Stromal cell of bone marrow (primary cell): ENCODE data around the gene PCDHB6.
"Not testable (repeated sequence)": the region's sequence is repeated elsewhere in the genome, so short reads cannot be mapped to it uniquely, and the experiment has no call there.

Experiments used
- DNase-seq: peaks from one replicate; pipeline ENCODE4 v3.0.0-alpha.2; 2012; ENCODE audit warnings: low read depth

PCDHB6 gene

GRCh38 chr5:141149812-141150211 is at the start of gene PCDHB6:
TSS of gene PCDHB6 (plus strand) at chr5:141150057. CDS start at chr5:141150258, 201 bp downstream.
- DNase-seq: peak; percentile 5

DNA sequence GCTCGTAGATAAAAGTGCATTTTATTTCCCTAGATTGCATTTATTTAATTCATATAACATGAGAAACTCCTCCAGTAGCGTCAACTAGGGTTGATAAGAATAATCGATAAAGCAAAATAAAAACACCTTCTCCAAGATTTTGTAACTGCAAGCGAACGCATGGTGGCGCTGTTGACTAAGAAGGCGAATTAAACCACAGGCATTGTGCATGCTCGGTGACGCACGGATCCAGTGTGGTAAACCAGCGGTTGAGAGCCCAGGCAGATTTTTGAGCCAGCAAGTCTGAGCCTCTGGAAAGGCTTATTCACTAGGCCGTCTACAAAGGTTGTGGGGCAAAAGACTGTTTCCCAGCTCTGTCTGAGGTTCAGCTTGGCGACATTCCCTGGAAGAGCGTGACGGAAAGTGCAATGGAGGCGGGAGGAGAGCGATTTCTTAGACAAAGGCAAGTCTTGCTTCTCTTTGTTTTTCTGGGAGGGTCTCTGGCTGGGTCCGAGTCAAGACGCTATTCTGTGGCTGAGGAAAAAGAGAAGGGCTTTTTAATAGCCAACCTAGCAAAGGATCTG is 49.5 kb upstream of the PCDHB6 start, which contains the start of gene PCDHB3:
Gene PCDHB3 (plus strand): TSS at position 231 of the 563 bp plus-strand sequence. CDS start 177 bp downstream, at position 408.
- peak; percentile 23 for DNase-seq

GRCh38 chr5:141101059-141101458 is 48.8 kb upstream of the PCDHB6 start:
- DNase-seq: no peak

- DNase-seq: not testable (repeated sequence)
These were observed 47.8 kb upstream of the PCDHB6 start for GRCh38 chr5:141102070-141102469.

DNA sequence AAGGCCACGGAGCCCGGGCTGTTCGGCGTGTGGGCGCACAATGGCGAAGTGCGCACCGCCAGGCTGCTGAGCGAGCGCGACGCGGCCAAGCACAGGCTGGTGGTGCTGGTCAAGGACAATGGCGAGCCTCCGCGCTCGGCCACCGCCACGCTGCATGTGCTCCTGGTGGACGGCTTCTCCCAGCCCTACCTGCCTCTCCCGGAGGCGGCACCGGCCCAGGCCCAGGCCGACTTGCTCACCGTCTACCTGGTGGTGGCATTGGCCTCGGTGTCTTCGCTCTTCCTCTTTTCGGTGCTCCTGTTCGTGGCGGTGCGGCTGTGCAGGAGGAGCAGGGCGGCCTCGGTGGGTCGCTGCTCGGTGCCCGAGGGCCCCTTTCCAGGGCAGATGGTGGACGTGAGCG is 47.4 kb upstream of the PCDHB6 start:
- DNase-seq: not testable (repeated sequence)

DNA sequence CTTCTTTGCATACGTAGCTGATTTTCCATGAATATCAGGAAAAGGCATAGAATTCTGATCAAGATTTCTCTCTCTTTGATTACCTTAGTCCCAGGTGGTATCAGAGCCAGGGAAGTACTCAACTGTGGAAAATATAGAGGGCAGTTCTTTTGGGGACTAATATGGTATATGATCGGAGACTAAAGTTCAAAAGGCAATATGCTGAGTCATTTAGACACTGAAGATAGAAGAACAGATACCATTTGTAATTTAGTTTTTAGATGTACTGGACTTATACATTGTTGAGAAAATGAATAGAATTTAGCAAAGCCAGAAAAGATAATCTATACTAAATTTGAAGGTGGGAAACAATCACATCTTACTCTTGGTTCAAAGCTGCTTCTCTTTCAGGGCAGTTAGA is 44.5 kb upstream of the PCDHB6 start:
- DNase-seq: no peak

- DNase-seq: no peak
These were observed 30.6 kb upstream of the PCDHB6 start for GRCh38 chr5:141119250-141119649.

GRCh38 chr5:141121563-141121962 is 28.3 kb upstream of the PCDHB6 start, which contains the start of gene PCDHB4:
TSS of gene PCDHB4 (plus strand) at chr5:141121818. CDS start at chr5:141121999, 181 bp downstream.
- peak; percentile 7 for DNase-seq

DNA sequence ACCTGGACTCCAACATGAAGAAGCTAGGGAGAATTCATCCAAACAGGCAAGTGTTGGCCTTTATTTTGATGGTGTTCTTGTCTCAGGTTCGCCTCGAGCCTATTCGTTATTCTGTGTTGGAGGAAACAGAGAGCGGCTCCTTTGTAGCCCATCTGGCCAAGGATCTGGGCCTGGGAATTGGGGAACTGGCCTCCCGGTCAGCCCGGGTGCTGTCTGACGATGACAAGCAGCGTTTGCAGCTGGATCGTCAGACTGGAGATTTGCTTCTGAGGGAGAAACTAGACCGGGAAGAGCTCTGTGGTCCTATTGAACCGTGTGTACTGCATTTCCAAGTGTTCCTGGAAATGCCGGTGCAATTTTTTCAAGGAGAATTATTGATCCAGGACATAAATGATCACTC is 27.9 kb upstream of the PCDHB6 start:
- no peak for DNase-seq

DNA sequence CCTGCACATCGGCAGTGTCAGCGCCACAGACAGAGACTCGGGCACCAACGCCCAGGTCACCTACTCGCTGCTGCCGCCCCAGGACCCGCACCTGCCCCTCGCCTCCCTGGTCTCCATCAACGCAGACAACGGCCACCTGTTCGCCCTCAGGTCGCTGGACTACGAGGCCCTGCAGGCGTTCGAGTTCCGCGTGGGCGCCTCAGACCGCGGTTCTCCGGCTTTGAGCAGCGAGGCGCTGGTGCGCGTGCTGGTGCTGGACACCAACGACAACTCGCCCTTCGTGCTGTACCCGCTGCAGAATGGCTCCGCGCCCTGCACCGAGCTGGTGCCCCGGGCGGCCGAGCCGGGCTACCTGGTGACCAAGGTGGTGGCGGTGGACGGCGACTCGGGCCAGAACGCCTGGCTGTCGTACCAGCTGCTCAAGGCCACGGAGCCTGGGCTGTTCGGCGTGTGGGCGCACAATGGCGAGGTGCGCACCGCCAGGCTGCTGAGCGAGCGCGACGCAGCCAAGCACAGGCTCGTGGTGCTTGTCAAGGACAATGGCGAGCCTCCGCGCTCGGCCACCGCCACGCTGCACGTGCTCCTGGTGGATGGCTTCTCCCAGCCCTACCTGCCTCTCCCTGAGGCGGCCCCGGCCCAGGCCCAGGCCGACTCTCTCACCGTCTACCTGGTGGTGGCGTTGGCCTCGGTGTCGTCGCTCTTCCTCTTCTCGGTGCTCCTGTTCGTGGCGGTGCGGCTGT is 26.3 kb upstream of the PCDHB6 start:
- not testable (repeated sequence) for DNase-seq

GRCh38 chr5:141127305-141127704 is 22.6 kb upstream of the PCDHB6 start:
- no peak for DNase-seq

DNA sequence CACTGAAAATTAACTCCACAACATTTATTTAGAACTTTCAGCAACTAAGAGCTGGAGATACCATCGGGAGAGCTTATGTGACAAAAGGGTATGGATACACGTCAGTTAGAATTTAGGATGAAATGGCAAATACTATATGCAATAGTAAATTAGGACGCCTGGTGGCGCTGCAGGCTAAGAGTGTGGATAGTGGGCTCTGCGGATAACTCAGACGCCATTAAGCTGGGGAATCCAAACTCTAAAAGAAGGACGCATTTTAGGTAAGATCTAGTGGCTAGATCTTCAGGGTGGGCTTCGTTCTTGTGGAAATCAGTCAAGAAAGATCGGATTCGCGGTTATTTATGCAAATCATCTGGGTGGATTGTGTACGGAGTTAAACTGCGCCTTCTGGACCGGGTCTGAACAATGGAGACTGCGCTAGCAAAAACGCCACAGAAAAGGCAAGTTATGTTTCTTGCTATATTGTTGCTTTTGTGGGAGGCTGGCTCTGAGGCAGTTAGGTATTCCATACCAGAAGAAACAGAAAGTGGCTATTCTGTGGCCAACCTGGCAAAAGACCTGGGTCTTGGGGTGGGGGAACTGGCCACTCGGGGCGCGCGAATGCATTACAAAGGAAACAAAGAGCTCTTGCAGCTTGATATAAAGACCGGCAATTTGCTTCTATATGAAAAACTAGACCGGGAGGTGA is 14.7 kb upstream of the PCDHB6 start, which contains the start of gene PCDHB5:
Gene PCDHB5 (plus strand): TSS at position 177 of the 688 bp plus-strand sequence. CDS start 229 bp downstream, at position 406.
- peak; percentile 5 for DNase-seq

- DNase-seq: no peak
These were observed 14.1 kb upstream of the PCDHB6 start for GRCh38 chr5:141135718-141136266.

GRCh38 chr5:141137346-141137745 is 12.5 kb upstream of the PCDHB6 start:
- not testable (repeated sequence) for DNase-seq

DNA sequence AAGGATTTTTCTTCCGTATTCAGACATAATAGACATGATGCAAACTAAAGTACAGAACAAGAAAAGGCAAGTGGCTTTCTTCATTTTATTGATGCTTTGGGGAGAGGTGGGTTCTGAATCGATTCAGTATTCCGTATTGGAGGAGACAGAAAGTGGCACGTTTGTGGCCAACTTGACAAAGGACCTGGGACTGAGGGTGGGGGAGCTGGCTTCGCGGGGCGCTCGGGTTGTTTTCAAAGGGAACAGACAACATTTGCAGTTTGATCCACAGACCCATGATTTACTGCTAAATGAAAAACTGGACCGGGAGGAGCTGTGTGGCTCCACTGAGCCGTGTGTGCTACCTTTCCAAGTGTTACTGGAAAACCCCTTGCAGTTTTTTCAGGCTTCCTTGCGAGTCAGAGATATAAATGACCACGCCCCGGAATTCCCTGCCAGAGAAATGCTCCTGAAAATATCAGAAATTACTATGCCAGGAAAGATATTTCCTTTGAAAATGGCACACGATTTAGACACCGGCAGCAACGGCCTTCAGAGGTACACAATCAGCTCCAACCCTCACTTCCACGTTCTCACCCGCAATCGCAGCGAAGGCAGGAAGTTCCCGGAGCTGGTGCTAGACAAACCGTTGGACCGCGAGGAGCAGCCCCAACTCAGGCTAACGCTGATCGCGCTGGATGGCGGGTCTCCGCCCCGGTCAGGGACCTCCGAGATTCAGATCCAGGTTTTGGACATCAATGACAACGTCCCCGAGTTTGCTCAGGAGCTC is 551 bp downstream of the PCDHB6 start:
- no peak for DNase-seq

GRCh38 chr5:141150993-141151325 is 1.1 kb downstream of the PCDHB6 start:
- no peak for DNase-seq

- not testable (repeated sequence) for DNase-seq
These were observed 1.8 kb downstream of the PCDHB6 start for GRCh38 chr5:141151632-141152031.

DNA sequence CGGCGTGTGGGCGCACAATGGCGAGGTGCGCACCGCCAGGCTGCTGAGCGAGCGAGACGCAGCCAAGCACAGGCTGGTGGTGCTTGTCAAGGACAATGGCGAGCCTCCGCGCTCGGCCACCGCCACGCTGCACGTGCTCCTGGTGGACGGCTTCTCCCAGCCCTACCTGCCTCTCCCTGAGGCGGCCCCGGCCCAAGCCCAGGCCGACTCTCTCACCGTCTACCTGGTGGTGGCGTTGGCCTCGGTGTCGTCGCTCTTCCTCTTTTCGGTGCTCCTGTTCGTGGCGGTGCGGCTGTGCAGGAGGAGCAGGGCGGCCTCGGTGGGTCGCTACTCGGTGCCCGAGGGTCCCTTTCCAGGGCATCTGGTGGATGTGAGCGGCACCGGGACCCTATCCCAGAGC is 2.2 kb downstream of the PCDHB6 start:
- DNase-seq: not testable (repeated sequence)

- DNase-seq: no peak
These were observed 5.9 kb downstream of the PCDHB6 start for GRCh38 chr5:141155540-141156374.

DNA sequence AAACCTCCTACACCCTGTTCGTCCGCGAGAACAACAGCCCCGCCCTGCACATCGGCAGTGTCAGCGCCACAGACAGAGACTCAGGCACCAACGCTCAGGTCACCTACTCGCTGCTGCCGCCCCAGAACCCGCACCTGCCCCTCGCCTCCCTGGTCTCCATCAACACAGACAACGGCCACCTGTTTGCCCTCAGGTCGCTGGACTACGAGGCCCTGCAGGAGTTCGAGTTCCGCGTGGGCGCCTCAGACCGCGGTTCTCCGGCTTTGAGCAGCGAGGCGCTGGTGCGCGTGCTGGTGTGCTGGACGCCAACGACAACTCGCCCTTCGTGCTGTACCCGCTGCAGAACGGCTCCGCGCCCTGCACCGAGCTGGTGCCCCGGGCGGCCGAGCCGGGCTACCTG is 7.5 kb downstream of the PCDHB6 start:
- not testable (repeated sequence) for DNase-seq

DNA sequence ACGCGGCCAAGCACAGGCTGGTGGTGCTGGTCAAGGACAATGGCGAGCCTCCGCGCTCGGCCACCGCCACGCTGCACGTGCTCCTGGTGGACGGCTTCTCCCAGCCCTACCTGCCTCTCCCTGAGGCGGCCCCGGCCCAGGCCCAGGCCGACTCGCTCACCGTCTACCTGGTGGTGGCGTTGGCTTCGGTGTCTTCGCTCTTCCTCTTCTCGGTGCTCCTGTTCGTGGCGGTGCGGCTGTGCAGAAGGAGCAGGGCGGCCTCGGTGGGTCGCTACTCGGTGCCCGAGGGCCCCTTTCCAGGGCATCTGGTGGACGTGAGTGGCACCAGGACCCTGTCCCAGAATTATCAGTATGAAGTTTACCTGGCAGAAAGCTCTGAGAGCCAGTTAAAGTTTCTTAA is 8.0 kb downstream of the PCDHB6 start:
- DNase-seq: not testable (repeated sequence)
